OCI-LY7 (cell line): ENCODE results near the gene PRX. TPM values are rescaled to one million over a fixed set of nuclear protein-coding genes. Genes with fewer than 3 reads are reported as not detected.

Experiments
- BruUV-seq: library from RNA; stranded (reverse); fragments of 400-500 nt; replicated peaks from 2 replicates; lab custom pipeline; 2021; lab: Mats Ljungman, UMichigan
- CTCF ChIA-PET: fragments of 300-600 bp; sonication (Branson Sonifier 250); formaldehyde crosslinking; loops from one replicate; lab custom pipeline; 2022; ENCODE audit warnings: antibody characterized with exemption; ENCODE audit not compliant: unreplicated experiment; lab: Charles Lee
- POLR2A ChIA-PET: fragments of 300-600 bp; sonication (Branson Sonifier 250); formaldehyde crosslinking; loops from one replicate; lab custom pipeline; 2022; ENCODE audit warnings: antibody characterized with exemption; lab: Charles Lee
- DNase-seq: peaks from one replicate; pipeline ENCODE4 v3.0.0-alpha.2; 2015; ENCODE audit warnings: low spot score
- H2AFZ ChIP-seq: fragments of 200-600 bp; sonication (generic), shearing (Covaris generic); 2 replicates; pipeline ENCODE4 v1.6.1; 2014; ENCODE audit warnings: mild to moderate bottlenecking, antibody characterized with exemption, low read length, moderate library complexity
- H3K27ac ChIP-seq: fragments of 200-600 bp; sonication (generic); 2 replicates; pipeline ENCODE4 v1.5.1; 2014; ENCODE audit warnings: mixed run types, low read depth, mild to moderate bottlenecking, moderate library complexity, low read length, inconsistent platforms; ENCODE audit not compliant: poor library complexity, severe bottlenecking
- H3K36me3 ChIP-seq: fragments of 200-600 bp; sonication (generic); 2 replicates; pipeline ENCODE4 v1.6.1; 2014; ENCODE audit warnings: mild to moderate bottlenecking, antibody characterized with exemption, low read length, moderate library complexity, mixed read lengths; ENCODE audit not compliant: insufficient read depth
- H3K4me1 ChIP-seq: fragments of 200-600 bp; sonication (generic); 2 replicates; pipeline ENCODE4 v1.5.1; 2014; ENCODE audit warnings: mild to moderate bottlenecking, low read length; ENCODE audit not compliant: insufficient read depth, poor library complexity, severe bottlenecking
- H3K4me2 ChIP-seq: fragments of 200-600 bp; sonication (generic); 2 replicates; pipeline ENCODE4 v1.6.1; 2014; ENCODE audit warnings: mild to moderate bottlenecking, low read length
- H3K4me3 ChIP-seq: fragments of 200-600 bp; sonication (generic); 2 replicates; pipeline ENCODE4 v1.5.1; 2014; ENCODE audit warnings: mild to moderate bottlenecking, low read depth, low read length; ENCODE audit not compliant: poor library complexity, severe bottlenecking
- H3K79me2 ChIP-seq: fragments of 200-600 bp; sonication (generic); 2 replicates; pipeline ENCODE4 v1.6.1; 2016; ENCODE audit warnings: low read depth, mild to moderate bottlenecking, low read length, moderate library complexity, mixed read lengths; ENCODE audit not compliant: insufficient read depth
- H3K9me2 ChIP-seq: fragments of 200-600 bp; sonication (generic); 2 replicates; pipeline ENCODE4 v1.6.1; 2016; ENCODE audit warnings: mild to moderate bottlenecking, low read length, mixed read lengths; ENCODE audit not compliant: insufficient read depth
- H3K9me3 ChIP-seq: fragments of 200-600 bp; sonication (generic); 2 replicates; pipeline ENCODE4 v1.6.1; 2014; ENCODE audit warnings: mild to moderate bottlenecking, mixed run types, low read length, mixed read lengths
- H4K20me1 ChIP-seq: fragments of 200-600 bp; sonication (generic); 2 replicates; pipeline ENCODE4 v1.6.1; 2014; ENCODE audit warnings: mild to moderate bottlenecking, antibody characterized with exemption, low read length, moderate library complexity, mixed read lengths; ENCODE audit not compliant: insufficient read depth
- EZH2phosphoT487 ChIP-seq: fragments of 200-600 bp; sonication (generic); IDR thresholded peaks from 2 replicates; pipeline ENCODE4 v1.6.1; 2018; ENCODE audit warnings: low read depth, borderline replicate concordance, mild to moderate bottlenecking, mixed run types, antibody characterized with exemption, low read length, moderate library complexity, mixed read lengths
- intact Hi-C: fragments of 100-400 bp; cut with micrococcal nuclease; formaldehyde crosslinking; loops from one replicate; pipeline ENCODE4 v1.10.0; 2022; ENCODE audit not compliant: unreplicated experiment
- total RNA-seq, 2 experiments: library from RNA; depleted of rRNA in 1 of 2; stranded (reverse); fragments of >200 nt in 1 of 2; shearing (Covaris generic) in 1 of 2; gene quantifications; 2 replicates each; pipeline ENCODE4 v1.2.3, GENCODE V29; 2014 to 2022
- TF ChIP-seq, protein P1 (sequence below): fragments of 200-600 bp; sonication (generic); conservative IDR thresholded peaks from 2 replicates; pipeline ENCODE4 v1.5.1; 2014; ENCODE audit warnings: mild to moderate bottlenecking, antibody characterized with exemption, low read length, moderate library complexity, mixed read lengths

The PRX gene
- total RNA-seq, 2 experiments from 2014 or later = 2.2 to 4.9 TPM

DNA sequence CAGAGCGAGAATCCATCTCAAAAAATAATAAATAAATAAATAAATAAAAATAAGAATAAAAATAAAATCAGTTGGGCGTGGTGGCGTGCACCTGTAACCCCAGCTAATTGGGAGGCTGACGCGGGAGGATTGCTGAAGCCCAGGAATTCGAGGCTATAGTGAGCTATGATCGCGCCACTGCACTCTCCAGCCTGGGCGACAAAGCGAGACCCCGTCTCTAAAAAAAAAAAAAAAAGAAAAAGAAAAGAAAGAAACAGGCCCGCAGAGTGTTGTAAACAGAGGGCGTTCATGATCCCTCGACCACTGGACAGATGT is 7.2 kb upstream of the PRX start:
- H3K9me2 ChIP-seq = no peaks in the 10 kb centered on the region
- POLR2A ChIA-PET = interaction anchor here (0.6 to 1.5 kb wide), 6 partner anchors 9 to 64 kb away, joined by 3 to 7 read pairs (median 4); no protein-coding TSS in a partner anchor
- no TSS peak for BruUV-seq

DNA sequence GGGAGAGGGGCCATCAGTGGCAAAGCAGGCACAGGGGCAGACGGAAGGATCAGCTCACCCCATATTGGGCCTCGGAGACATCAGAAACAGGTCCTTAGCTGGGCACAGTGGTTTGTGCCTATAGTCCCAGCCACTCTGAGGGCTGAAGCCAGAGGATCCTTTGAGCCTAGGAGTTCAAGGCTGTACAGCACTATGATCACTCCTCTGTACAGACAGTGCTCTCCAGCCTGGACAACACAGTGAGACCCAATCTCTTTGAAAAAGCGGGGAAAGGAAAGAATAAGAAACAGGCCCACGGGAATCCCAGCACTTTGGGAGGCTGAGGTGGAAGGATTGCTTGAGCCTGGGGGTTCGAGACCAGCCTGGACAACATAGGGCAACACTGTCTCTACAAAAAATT is 6.6 kb upstream of the PRX start:
- Histone ChIP-seq H3K9me3 (no peaks in the 10 kb centered on the region), H3K36me3 (peaks cover 10% of the 10 kb centered on the region; the same call in 1 of the 2 replicates), H3K4me1 (peaks cover 31% of the 10 kb centered on the region), H2AFZ (no peak overlapping the region), H3K9me2 (no peaks in the 10 kb centered on the region), H3K79me2 (peaks cover 9% of the 10 kb centered on the region; the same call in 1 of the 2 replicates), H3K27ac (no peak overlapping the region), H4K20me1 (no peaks in the 10 kb centered on the region), H3K4me3 (no peak overlapping the region), H3K4me2 (no peak overlapping the region)
- POLR2A ChIA-PET = interaction anchor here (0.7 to 1.5 kb wide), 4 partner anchors 8 to 63 kb away, joined by 3 to 6 read pairs (median 4); no protein-coding TSS in a partner anchor
- DNase-seq = no peak
- no TSS peak for BruUV-seq
- TF ChIP-seq EZH2phosphoT487 = no peak
- TF ChIP-seq, protein P1, sequence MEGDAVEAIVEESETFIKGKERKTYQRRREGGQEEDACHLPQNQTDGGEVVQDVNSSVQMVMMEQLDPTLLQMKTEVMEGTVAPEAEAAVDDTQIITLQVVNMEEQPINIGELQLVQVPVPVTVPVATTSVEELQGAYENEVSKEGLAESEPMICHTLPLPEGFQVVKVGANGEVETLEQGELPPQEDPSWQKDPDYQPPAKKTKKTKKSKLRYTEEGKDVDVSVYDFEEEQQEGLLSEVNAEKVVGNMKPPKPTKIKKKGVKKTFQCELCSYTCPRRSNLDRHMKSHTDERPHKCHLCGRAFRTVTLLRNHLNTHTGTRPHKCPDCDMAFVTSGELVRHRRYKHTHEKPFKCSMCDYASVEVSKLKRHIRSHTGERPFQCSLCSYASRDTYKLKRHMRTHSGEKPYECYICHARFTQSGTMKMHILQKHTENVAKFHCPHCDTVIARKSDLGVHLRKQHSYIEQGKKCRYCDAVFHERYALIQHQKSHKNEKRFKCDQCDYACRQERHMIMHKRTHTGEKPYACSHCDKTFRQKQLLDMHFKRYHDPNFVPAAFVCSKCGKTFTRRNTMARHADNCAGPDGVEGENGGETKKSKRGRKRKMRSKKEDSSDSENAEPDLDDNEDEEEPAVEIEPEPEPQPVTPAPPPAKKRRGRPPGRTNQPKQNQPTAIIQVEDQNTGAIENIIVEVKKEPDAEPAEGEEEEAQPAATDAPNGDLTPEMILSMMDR = no peak
- CTCF ChIA-PET = interaction anchor here (0.5 to 1.2 kb wide), 2 partner anchors 9 to 39 kb away, joined by 3 to 10 read pairs; no protein-coding TSS in a partner anchor
- intact Hi-C loops = loop anchor here (1.0 to 10.0 kb wide), 3 partner anchors 25 to 135 kb away; partner anchors contain the start of genes AKT2, BLVRB and SERTAD3

More for the DNA sequence above, 7.2 kb upstream of the PRX start:
- no peak for DNase-seq
- H3K4me1 ChIP-seq = peaks cover 31% of the 10 kb centered on the region
- H4K20me1 ChIP-seq = no peaks in the 10 kb centered on the region
- H2AFZ ChIP-seq = peak overlapping the region; percentile 59; the same call in 1 of the 2 replicates
- peak overlapping the region; percentile 69 for H3K4me3 ChIP-seq
- H3K4me2 ChIP-seq = peak overlapping the region; percentile 93
- no peak for TF ChIP-seq EZH2phosphoT487
- TF ChIP-seq, protein P1 = no peak
- intact Hi-C loops = loop anchor here (1.0 to 10.0 kb wide), 3 partner anchors 24 to 136 kb away; partner anchors contain the start of genes AKT2, BLVRB and SERTAD3
- no peak overlapping the region for H3K27ac ChIP-seq
- H3K36me3 ChIP-seq = peaks cover 10% of the 10 kb centered on the region; the same call in 1 of the 2 replicates
- CTCF ChIA-PET = interaction anchor here (0.5 to 1.2 kb wide), 2 partner anchors 10 to 38 kb away, joined by 3 to 10 read pairs; no protein-coding TSS in a partner anchor
- H3K79me2 ChIP-seq = peaks cover 11% of the 10 kb centered on the region; the same call in 1 of the 2 replicates
- no peaks in the 10 kb centered on the region for H3K9me3 ChIP-seq

DNA sequence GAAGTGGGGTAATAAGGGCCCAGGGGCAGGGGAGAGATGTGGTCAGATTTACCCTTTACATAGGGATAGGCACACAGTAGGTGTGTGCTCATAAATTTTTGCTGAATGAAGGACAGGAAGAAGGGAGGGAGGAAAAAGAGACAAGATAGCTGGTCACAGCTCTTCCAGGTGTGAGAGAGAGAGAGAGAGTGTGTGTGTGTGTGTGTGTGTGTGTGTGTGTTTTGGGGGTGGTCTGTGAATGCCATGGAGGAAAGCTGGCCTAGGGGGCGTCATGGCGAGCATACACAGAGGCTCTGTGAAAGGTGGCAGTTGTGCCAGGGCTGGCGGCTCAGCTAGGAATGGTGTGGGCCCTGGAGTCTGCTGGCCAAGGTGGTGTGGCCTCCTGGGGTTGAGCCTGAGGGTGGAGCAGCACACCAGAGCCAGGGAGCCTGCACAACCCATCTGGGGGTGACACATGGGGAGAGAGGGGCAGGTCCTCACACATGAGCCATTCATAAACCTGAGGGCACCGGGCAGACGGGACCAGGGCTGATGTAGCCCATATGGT is 6.0 kb upstream of the PRX start:
- TF ChIP-seq, protein P1 = 0 out of 2 replicates have a peak, but pooled peaks have one; percentile 19
- no peak for TF ChIP-seq EZH2phosphoT487
- BruUV-seq = no TSS peak

More for the DNA sequence above, 6.0 kb upstream of the PRX start:
- Histone ChIP-seq H3K79me2 (peaks cover 2% of the 10 kb centered on the region; the same call in 1 of the 2 replicates), H3K4me2 (no peak overlapping the region), H3K36me3 (peaks cover 10% of the 10 kb centered on the region; the same call in 1 of the 2 replicates), H3K4me1 (peaks cover 26% of the 10 kb centered on the region), H3K9me2 (no peaks in the 10 kb centered on the region), H3K4me3 (no peak overlapping the region), H3K9me3 (no peaks in the 10 kb centered on the region), H2AFZ (no peak overlapping the region), H4K20me1 (no peaks in the 10 kb centered on the region), H3K27ac (no peak overlapping the region)
- intact Hi-C loops = no loop called here
- DNase-seq = no peak
- ChIA-PET POLR2A (no interaction called here), CTCF (no interaction called here)
